A549 (cell line): ENCODE data around the gene MCOLN3. TPM values are rescaled to one million over a fixed set of nuclear protein-coding genes. Genes with fewer than 3 reads are reported as not detected.
A peak's percentile ranks its signal among the peaks of the same experiment; 100 is the strongest.

Experiments
- ATAC-seq, 2 experiments: fragments of 200-7000 bp in 1 of 2; fragments of >200 bp in 1 of 2; cut with Nextera tagmentation in 1 of 2; cut with Tn5 transposase in 1 of 2; 3 replicates each; pipeline versions ENCODE4 v1.8.0 to v1.9.1; 2018 to 2020; ENCODE audit warnings: mild to moderate bottlenecking in 1 of 2, moderate library complexity in 1 of 2
- CTCF ChIA-PET: fragments of 300-600 bp; sonication (Branson Sonifier 250); formaldehyde crosslinking; extraction: SDS; loops from one replicate; lab custom pipeline; 2021; ENCODE audit warnings: antibody characterized with exemption, inconsistent platforms; lab: Yijun Ruan, JAX
- POLR2A ChIA-PET: fragments of 350-600 bp; formaldehyde crosslinking; extraction: SDS; loops from one replicate; lab custom pipeline; 2021; ENCODE audit warnings: antibody characterized with exemption, inconsistent platforms; lab: Yijun Ruan, JAX
- DNase-seq, 2 experiments: peaks; one replicate each; pipeline versions ENCODE4 v3.0.0 to v3.0.0-alpha.2; 2011 to 2016; ENCODE audit warnings: low read depth in 1 of 2, low spot score in 1 of 2
- FAIRE-seq: peaks from 2 replicates; lab custom pipeline; 2011; peaks lifted over from hg19 to GRCh38; lab: Jason Lieb, UNC
- H3K27ac ChIP-seq, 2 experiments: fragments of >200 bp; sonication (Bioruptor Twin); formaldehyde crosslinking; 3 replicates each; pipeline ENCODE4 v1.5.1; 2016 to 2017
- H3K4me1 ChIP-seq: fragments of >200 bp; sonication (Bioruptor Twin); formaldehyde crosslinking; 3 replicates; pipeline ENCODE4 v1.6.1; 2016
- H3K4me2 ChIP-seq: fragments of >200 bp; sonication (Bioruptor Twin); formaldehyde crosslinking; 3 replicates; pipeline ENCODE4 v1.6.1; 2016
- H3K4me3 ChIP-seq: fragments of >200 bp; sonication (Bioruptor Twin); formaldehyde crosslinking; 3 replicates; pipeline ENCODE4 v1.5.1; 2016
- H3K9me3 ChIP-seq: fragments of >200 bp; sonication (Bioruptor Twin); formaldehyde crosslinking; 3 replicates; pipeline ENCODE4 v1.6.1; 2016
- ATOH8 ChIP-seq: fragments of 250-450 bp; sonication (Bioruptor Pico); IDR thresholded peaks from 2 replicates; pipeline ENCODE4 v1.5.0; 2020; ENCODE audit warnings: low read depth, mild to moderate bottlenecking, moderate library complexity
- BCL3 ChIP-seq: fragments of >200 bp; sonication (Bioruptor Twin); formaldehyde crosslinking; IDR thresholded peaks from 3 replicates; pipeline ENCODE4 v1.6.1; 2016
- BHLHE40 ChIP-seq: IDR thresholded peaks from 2 replicates; pipeline ENCODE4 v1.6.1; 2012; ENCODE audit warnings: low read depth, low read length, inconsistent platforms
- CHD2 ChIP-seq: fragments of 150-350 bp; IDR thresholded peaks from 2 replicates; pipeline ENCODE4 v1.6.1; 2014; ENCODE audit warnings: low read length; ENCODE audit not compliant: partially characterized antibody
- E2F6 ChIP-seq: IDR thresholded peaks from 2 replicates; pipeline ENCODE4 v1.6.1; 2012; ENCODE audit warnings: low read depth, borderline replicate concordance
- EHF ChIP-seq: fragments of 250-450 bp; sonication (Bioruptor Pico); IDR thresholded peaks from 2 replicates; pipeline ENCODE4 v1.5.0; 2020; ENCODE audit warnings: mild to moderate bottlenecking
- EHMT2 ChIP-seq: fragments of 200-600 bp; sonication (generic); IDR thresholded peaks from 2 replicates; pipeline ENCODE4 v1.6.1; 2016; ENCODE audit warnings: antibody characterized with exemption, low read depth, mild to moderate bottlenecking, moderate library complexity
- ELK1 ChIP-seq: fragments of 150-350 bp; IDR thresholded peaks from 2 replicates; pipeline ENCODE4 v1.6.1; 2014; ENCODE audit warnings: low read depth, mild to moderate bottlenecking, low read length
- ESRRA ChIP-seq: fragments of 150-350 bp; IDR thresholded peaks from 2 replicates; pipeline ENCODE4 v1.6.1; 2014; ENCODE audit warnings: mild to moderate bottlenecking, low read length, borderline replicate concordance
- FOSB ChIP-seq: fragments of 250-450 bp; sonication (Bioruptor Pico); IDR thresholded peaks from 2 replicates; pipeline ENCODE4 v1.5.0; 2020; ENCODE audit warnings: mild to moderate bottlenecking, moderate library complexity
- FOXS1 ChIP-seq: fragments of 250-450 bp; sonication (Bioruptor Pico); IDR thresholded peaks from 2 replicates; pipeline ENCODE4 v1.5.0; 2020; ENCODE audit warnings: mild to moderate bottlenecking, moderate library complexity
- HOXA7 ChIP-seq: fragments of 250-450 bp; sonication (Bioruptor Pico); IDR thresholded peaks from 2 replicates; pipeline ENCODE4 v1.5.0; 2020; ENCODE audit warnings: mild to moderate bottlenecking, moderate library complexity
- HOXB13 ChIP-seq: fragments of 250-450 bp; sonication (Bioruptor Pico); IDR thresholded peaks from 2 replicates; pipeline ENCODE4 v1.5.0; 2020; ENCODE audit warnings: low read depth, mild to moderate bottlenecking, moderate library complexity
- JUN ChIP-seq, 2 experiments: fragments of >200 bp; sonication (Bioruptor Twin); formaldehyde crosslinking; IDR thresholded peaks; 2 replicates in 1 of 2; 3 replicates in 1 of 2; pipeline ENCODE4 v1.6.1; 2016 to 2017
- KDM1A ChIP-seq: fragments of 200-600 bp; sonication (generic); IDR thresholded peaks from 2 replicates; pipeline ENCODE4 v1.6.1; 2016; ENCODE audit warnings: low read depth, mild to moderate bottlenecking
- KDM5A ChIP-seq: fragments of 200-600 bp; sonication (generic); IDR thresholded peaks from 2 replicates; pipeline ENCODE4 v1.6.1; 2016; ENCODE audit warnings: antibody characterized with exemption, mild to moderate bottlenecking
- MAFK ChIP-seq: fragments of 450-650 bp; IDR thresholded peaks from 2 replicates; pipeline ENCODE4 v1.6.1; 2014; ENCODE audit not compliant: partially characterized antibody
- PBX3 ChIP-seq: IDR thresholded peaks from 2 replicates; pipeline ENCODE4 v1.6.1; 2012
- RAD21 ChIP-seq, 2 experiments: fragments of >200 bp in 1 of 2; sonication (Bioruptor Twin) in 1 of 2; formaldehyde crosslinking in 1 of 2; IDR thresholded peaks in 1 of 2; conservative IDR thresholded peaks in 1 of 2; 2 replicates in 1 of 2; 3 replicates in 1 of 2; pipeline ENCODE4 v1.6.1; 2012 to 2018; ENCODE audit warnings: inconsistent platforms in 1 of 2
- RCOR1 ChIP-seq: fragments of 150-350 bp; IDR thresholded peaks from 2 replicates; pipeline ENCODE4 v1.6.1; 2014; ENCODE audit warnings: antibody characterized with exemption, low read length, low read depth
- RFX5 ChIP-seq: fragments of 450-650 bp; IDR thresholded peaks from 2 replicates; pipeline ENCODE4 v1.7.1; 2014; ENCODE audit warnings: antibody characterized with exemption, mild to moderate bottlenecking, moderate library complexity
- SMC3 ChIP-seq: fragments of >200 bp; sonication (Bioruptor Twin); formaldehyde crosslinking; IDR thresholded peaks from 3 replicates; pipeline ENCODE4 v1.6.1; 2018; ENCODE audit warnings: inconsistent platforms
- SREBF2 ChIP-seq: fragments of 450-650 bp; IDR thresholded peaks from 2 replicates; pipeline ENCODE4 v1.6.1; 2014; ENCODE audit warnings: mild to moderate bottlenecking, moderate library complexity
- TP53 ChIP-seq: fragments of 250-450 bp; sonication (Bioruptor Pico); IDR thresholded peaks from 2 replicates; pipeline ENCODE4 v1.5.0; 2021; ENCODE audit warnings: mild to moderate bottlenecking, moderate library complexity
- WGBS: methylation state at CpG from one replicate; pipeline ENCODE4 v1.1.6; 2017; ENCODE audit errors: missing lambda C conversion rate; 5-methylcytosine and 5-hydroxymethylcytosine counted together
- polyA plus RNA-seq, 4 experiments: library from polyadenylated mRNA; depleted of rRNA in 3 of 4; stranded (reverse); fragments of >200 nt; fragmentation: RNase III in 1 of 4; extraction: RNeasy Plus Mini Kit Qiagen cat#74134 plus additional on column Dnase treatment in 1 of 4; gene quantifications; 2 replicates in 3 of 4; 3 replicates in 1 of 4; pipeline ENCODE4 v1.2.3, GENCODE V29; 2011 to 2017
- TF ChIP-seq, protein P1 (sequence below): IDR thresholded peaks from 2 replicates; pipeline ENCODE4 v1.6.1; 2012
- TF ChIP-seq, protein P2 (sequence below): fragments of >200 bp; sonication (Bioruptor Twin); formaldehyde crosslinking; IDR thresholded peaks from 2 replicates; pipeline ENCODE4 v1.6.1; 2016

The MCOLN3 gene
- polyA plus RNA-seq, 2 of the 4 experiments (the other 2 are of a cell fraction): 4.2 to 6.7 TPM

DNA sequence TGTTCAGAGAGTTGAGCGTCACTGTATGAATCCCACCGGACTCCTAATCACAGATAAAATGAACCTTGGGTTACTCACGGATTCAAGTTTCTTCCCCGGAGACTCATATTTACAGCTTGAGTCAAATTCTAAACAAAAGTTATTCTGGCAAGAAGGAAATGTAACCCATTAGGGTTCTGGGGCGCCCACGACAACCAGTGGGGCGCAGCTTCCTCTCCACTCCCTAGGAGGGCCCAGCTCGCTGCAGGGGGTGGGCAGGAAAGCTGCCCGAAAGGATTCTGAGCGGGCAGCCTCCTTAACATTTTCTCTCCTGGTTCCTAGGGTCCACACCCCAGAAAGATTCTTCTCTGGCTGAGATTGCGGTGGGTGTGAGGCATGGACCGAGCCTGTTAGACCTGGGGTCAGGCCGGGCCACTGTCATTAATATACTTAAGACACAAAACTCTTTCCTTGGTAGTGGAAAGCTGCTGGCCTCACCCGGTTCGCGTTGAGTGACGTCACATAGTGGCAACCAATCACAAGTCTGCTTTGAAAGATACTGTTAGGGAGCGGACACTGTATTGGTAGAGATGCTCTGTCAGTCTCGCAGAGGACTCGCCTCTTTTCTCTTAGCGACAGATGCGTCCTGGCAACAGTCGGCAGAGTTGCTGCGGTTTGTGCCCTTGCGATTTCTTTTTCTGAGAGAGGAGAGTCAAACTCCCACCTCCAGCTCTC, 13.6 kb upstream of the MCOLN3 start:
- Histone ChIP-seq H3K9me3 (no peaks in the 10 kb centered on the region), H3K4me3 (peak overlapping the region; percentile 41), H3K27ac (peak overlapping the region; percentile 26 to 70; a peak in 4 of 6 replicates), H3K4me1 (no peaks in the 10 kb centered on the region), H3K4me2 (peak overlapping the region; percentile 95)
- peak; percentile 93 to 95 for DNase-seq
- ATAC-seq: peak; percentile 100
- ChIA-PET CTCF (interaction anchor here (1.0 to 2.3 kb wide), 4 partner anchors 8 to 196 kb away, joined by 3 to 8 read pairs (median 6); no protein-coding TSS in a partner anchor), POLR2A (interaction anchor here (0.9 kb wide), 1 partner anchor 198 kb away, joined by 3 read pairs; no protein-coding TSS in a partner anchor)
- no peak for FAIRE-seq
- TF ChIP-seq ATOH8 (no peak), PBX3 (peak; percentile 92), RFX5 (peak; percentile 84)
- 9% methylated on average over 20 of the region's 25 CpGs for WGBS

DNA sequence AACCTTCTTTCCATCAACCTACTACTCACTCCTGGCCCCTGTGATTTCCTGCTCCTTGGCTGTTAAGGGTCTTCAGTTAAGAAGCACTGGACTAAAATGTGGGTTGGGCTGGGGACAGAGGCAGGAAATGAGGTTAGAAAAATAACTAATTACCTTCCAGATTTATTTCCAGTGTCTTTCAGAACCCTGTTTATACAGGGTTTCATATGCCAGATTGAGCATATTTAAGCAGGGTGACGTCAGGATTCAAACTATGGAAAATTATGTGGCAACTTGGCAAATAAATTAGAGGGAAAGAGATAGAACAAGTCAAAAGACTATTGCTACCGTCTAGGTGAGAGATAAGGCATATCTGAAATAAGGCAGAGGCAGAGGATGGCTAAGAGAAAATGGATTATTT, 11.7 kb upstream of the MCOLN3 start:
- no peaks in the 10 kb centered on the region for H3K9me3 ChIP-seq
- no peaks in the 10 kb centered on the region for H3K4me1 ChIP-seq
- no peak overlapping the region for H3K4me2 ChIP-seq
- WGBS: 58% methylated on average over 2 of the region's 2 CpGs
- FAIRE-seq: no peak
- TF ChIP-seq KDM1A: no peak
- TF ChIP-seq, protein P1, sequence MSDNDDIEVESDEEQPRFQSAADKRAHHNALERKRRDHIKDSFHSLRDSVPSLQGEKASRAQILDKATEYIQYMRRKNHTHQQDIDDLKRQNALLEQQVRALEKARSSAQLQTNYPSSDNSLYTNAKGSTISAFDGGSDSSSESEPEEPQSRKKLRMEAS: no peak
- TF ChIP-seq BHLHE40: no peak
- TF ChIP-seq FOXS1 (CRISPR knock-in tag): no peak
- no peak for TF ChIP-seq FOSB
- no peak for TF ChIP-seq SMC3
- TF ChIP-seq TP53 (CRISPR knock-in tag): no peak
- ChIA-PET POLR2A (no interaction called here), CTCF (no interaction called here)
- no peak for ATAC-seq
- DNase-seq: no peak
- H3K27ac ChIP-seq: no peak overlapping the region
- H3K4me3 ChIP-seq: no peak overlapping the region

- no peak for DNase-seq
- Histone ChIP-seq H3K4me3 (no peak overlapping the region), H3K27ac (no peak overlapping the region), H3K4me2 (no peak overlapping the region), H3K4me1 (no peaks in the 10 kb centered on the region), H3K9me3 (no peaks in the 10 kb centered on the region)
- ATAC-seq: no peak
- POLR2A ChIA-PET: no interaction called here
- WGBS: 52% methylated on average over 2 of the region's 2 CpGs
- TF ChIP-seq JUN (IDR thresholded peaks at IDR 0.05): no peak
- TF ChIP-seq, protein P2, sequence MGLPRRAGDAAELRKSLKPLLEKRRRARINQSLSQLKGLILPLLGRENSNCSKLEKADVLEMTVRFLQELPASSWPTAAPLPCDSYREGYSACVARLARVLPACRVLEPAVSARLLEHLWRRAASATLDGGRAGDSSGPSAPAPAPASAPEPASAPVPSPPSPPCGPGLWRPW: no peak
- TF ChIP-seq ELK1: no peak
- no peak for TF ChIP-seq KDM5A
- no peak for TF ChIP-seq HOXA7 (CRISPR knock-in tag)
- no peak for TF ChIP-seq CHD2
- TF ChIP-seq E2F6: no peak
- TF ChIP-seq RCOR1: no peak
- no peak for TF ChIP-seq MAFK
- no peak for TF ChIP-seq BCL3
- no peak for TF ChIP-seq SREBF2
- TF ChIP-seq ATOH8: no peak
- no peak for TF ChIP-seq KDM1A
- no peak for TF ChIP-seq RAD21 (conservative IDR thresholded peaks at IDR 0.05 in 1 of 2, IDR thresholded peaks at IDR 0.05 in 1 of 2)
- no peak for TF ChIP-seq EHMT2
- no peak for TF ChIP-seq EHF (CRISPR knock-in tag)
- TF ChIP-seq TP53 (CRISPR knock-in tag): no peak
- no peak for TF ChIP-seq ESRRA
- no peak for TF ChIP-seq HOXB13 (CRISPR knock-in tag)
- TF ChIP-seq FOXS1 (CRISPR knock-in tag): no peak
- CTCF ChIA-PET: interaction anchor here (0.7 kb wide), 1 partner anchor 115 kb away, joined by 3 read pairs; no protein-coding TSS in a partner anchor
- no peak for FAIRE-seq
Measured at GRCh38 chr1:85059563-85059962, 11.3 kb upstream of the MCOLN3 start.
